ENCODE results near the gene GPR39. TPM values are rescaled to one million over a fixed set of nuclear protein-coding genes. Genes with fewer than 3 reads are reported as not detected.
A peak's percentile ranks its signal among the peaks of the same experiment; 100 is the strongest.
"Not testable (repeated sequence)": the region's sequence is repeated elsewhere in the genome, so short reads cannot be mapped to it uniquely, and the experiment has no call there.

GPR39 gene
- total and polyA plus RNA-seq, 2 donors (not counting 1 experiment from before 2014, with no cell fraction given), result 1.00 to 1.3 TPM

GRCh38 chr2:132522901-132523300 is 106.3 kb downstream of the GPR39 start:
- peak in 1 of 2 donors; percentile 30 for DNase-seq (ENCODE audit: low read depth in 2 of 2)
- Histone ChIP-seq H3K4me1 (ENCODE audit: control insufficient read depth, extremely low read depth, insufficient read depth, low read length) (no peaks in the 10 kb centered on the region), H4K20me1 (ENCODE audit: control insufficient read depth, extremely low read depth, insufficient read depth, low read length) (no peaks in the 10 kb centered on the region), H3K27ac (ENCODE audit: insufficient read depth, low read length) (no peak overlapping the region), H3K9ac (ENCODE audit: insufficient read depth, low read length) (no peak overlapping the region), H3K4me3 (replicated peaks in 1 of 4; ENCODE audit: control extremely low read depth in 1 of 4, insufficient read depth in 1 of 4, low read depth in 3 of 4, low read length in 4 of 4) (no peak overlapping the region), H3K9me3 (ENCODE audit: control insufficient read depth, insufficient read depth, low read depth, low read length) (no peaks in the 10 kb centered on the region), H3K4me2 (ENCODE audit: extremely low read depth, insufficient read depth, low read length) (no peak overlapping the region), H3K27me3 (ENCODE audit: control insufficient read depth, insufficient read depth, low read length) (no peaks in the 10 kb centered on the region), H2AFZ (ENCODE audit: low read length) (no peak overlapping the region), H3K36me3 (ENCODE audit: control insufficient read depth, insufficient read depth, low read length) (no peaks in the 10 kb centered on the region), H3K79me2 (ENCODE audit: control insufficient read depth, insufficient read depth, low read length) (no peaks in the 10 kb centered on the region)
- TF ChIP-seq, protein P1, sequence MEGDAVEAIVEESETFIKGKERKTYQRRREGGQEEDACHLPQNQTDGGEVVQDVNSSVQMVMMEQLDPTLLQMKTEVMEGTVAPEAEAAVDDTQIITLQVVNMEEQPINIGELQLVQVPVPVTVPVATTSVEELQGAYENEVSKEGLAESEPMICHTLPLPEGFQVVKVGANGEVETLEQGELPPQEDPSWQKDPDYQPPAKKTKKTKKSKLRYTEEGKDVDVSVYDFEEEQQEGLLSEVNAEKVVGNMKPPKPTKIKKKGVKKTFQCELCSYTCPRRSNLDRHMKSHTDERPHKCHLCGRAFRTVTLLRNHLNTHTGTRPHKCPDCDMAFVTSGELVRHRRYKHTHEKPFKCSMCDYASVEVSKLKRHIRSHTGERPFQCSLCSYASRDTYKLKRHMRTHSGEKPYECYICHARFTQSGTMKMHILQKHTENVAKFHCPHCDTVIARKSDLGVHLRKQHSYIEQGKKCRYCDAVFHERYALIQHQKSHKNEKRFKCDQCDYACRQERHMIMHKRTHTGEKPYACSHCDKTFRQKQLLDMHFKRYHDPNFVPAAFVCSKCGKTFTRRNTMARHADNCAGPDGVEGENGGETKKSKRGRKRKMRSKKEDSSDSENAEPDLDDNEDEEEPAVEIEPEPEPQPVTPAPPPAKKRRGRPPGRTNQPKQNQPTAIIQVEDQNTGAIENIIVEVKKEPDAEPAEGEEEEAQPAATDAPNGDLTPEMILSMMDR (conservative IDR thresholded peaks at IDR 0.05 in 1 of 2, IDR thresholded peaks at IDR 0.05 in 1 of 2; ENCODE audit: low read depth in 1 of 2, low read length in 2 of 2), result no peak
- no peak for TF ChIP-seq EZH2 (IDR thresholded peaks at IDR 0.05; ENCODE audit: low read length, missing control alignments)

DNA sequence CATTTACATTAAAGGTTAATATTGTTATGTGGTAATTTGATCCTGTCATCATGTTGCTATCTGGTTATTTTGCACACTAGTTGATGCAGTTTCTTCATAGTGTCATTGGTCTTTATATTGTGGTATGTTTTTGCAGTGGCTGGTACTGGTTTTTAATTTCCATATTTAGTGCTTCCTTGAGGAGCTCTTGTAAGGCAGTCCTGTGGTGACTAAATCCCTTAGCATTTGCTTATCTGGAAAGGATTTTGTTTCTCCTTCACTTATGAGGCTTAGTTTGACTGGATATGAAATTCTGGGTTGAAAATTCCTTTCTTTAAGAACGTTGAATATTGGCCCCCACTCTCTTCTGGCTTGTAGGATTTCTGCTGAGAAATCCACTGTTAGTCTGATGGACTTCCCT is 120.5 kb downstream of the GPR39 start:
- not testable (repeated sequence) for H3K4me1 ChIP-seq (ENCODE audit: control insufficient read depth, extremely low read depth, insufficient read depth, low read length); H3K36me3 ChIP-seq (ENCODE audit: control insufficient read depth, insufficient read depth, low read length); H3K4me2 ChIP-seq (ENCODE audit: extremely low read depth, insufficient read depth, low read length); H3K79me2 ChIP-seq (ENCODE audit: control insufficient read depth, insufficient read depth, low read length); H3K4me3 ChIP-seq (replicated peaks in 1 of 4; ENCODE audit: control extremely low read depth in 1 of 4, insufficient read depth in 1 of 4, low read depth in 3 of 4, low read length in 4 of 4); H3K27ac ChIP-seq (ENCODE audit: insufficient read depth, low read length); H3K27me3 ChIP-seq (ENCODE audit: control insufficient read depth, insufficient read depth, low read length); H4K20me1 ChIP-seq (ENCODE audit: control insufficient read depth, extremely low read depth, insufficient read depth, low read length); H3K9ac ChIP-seq (ENCODE audit: insufficient read depth, low read length); H2AFZ ChIP-seq (ENCODE audit: low read length); H3K9me3 ChIP-seq (ENCODE audit: control insufficient read depth, insufficient read depth, low read depth, low read length)
- peak in 1 of 2 donors; percentile 79 for DNase-seq (ENCODE audit: low read depth in 2 of 2)

DNA sequence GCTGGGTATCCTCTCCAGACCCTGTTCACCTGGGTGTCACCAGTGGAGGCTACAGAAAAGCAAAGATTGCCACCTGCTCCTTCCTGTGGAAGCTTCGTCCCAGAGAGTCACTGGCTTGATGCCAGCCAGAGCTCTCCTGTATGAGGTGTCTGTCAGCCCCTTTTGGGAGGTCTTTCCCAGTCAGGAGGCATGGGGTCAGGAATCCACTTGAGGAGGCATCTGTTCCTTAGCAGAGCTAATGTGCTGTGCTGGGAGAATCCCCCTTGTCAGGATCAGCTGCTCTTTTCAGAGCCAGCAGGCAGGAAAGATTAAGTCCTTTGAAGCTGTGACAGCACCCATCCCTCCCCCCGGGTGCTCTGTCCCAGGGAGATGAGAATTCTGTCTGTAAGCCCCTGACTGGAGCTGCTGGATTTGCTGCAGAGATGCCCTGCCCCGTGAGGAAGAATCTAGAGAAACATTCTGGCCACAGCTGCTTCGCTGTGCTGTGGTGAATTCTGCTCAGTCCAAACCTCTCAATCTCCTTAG is 121.8 kb downstream of the GPR39 start:
- TF ChIP-seq, protein P1 (conservative IDR thresholded peaks at IDR 0.05 in 1 of 2, IDR thresholded peaks at IDR 0.05 in 1 of 2; ENCODE audit: low read depth in 1 of 2, low read length in 2 of 2), result no peak
- TF ChIP-seq EZH2 (IDR thresholded peaks at IDR 0.05; ENCODE audit: low read length, missing control alignments), result no peak
- H3K4me2 ChIP-seq (ENCODE audit: extremely low read depth, insufficient read depth, low read length), result no peak overlapping the region

More for the DNA sequence above, 121.8 kb downstream of the GPR39 start:
- H3K4me1 ChIP-seq (ENCODE audit: control insufficient read depth, extremely low read depth, insufficient read depth, low read length), result no peaks in the 10 kb centered on the region
- H3K36me3 ChIP-seq (ENCODE audit: control insufficient read depth, insufficient read depth, low read length), result no peaks in the 10 kb centered on the region
- H4K20me1 ChIP-seq (ENCODE audit: control insufficient read depth, extremely low read depth, insufficient read depth, low read length), result no peaks in the 10 kb centered on the region
- no peak overlapping the region for H3K4me3 ChIP-seq (replicated peaks in 1 of 4; ENCODE audit: control extremely low read depth in 1 of 4, insufficient read depth in 1 of 4, low read depth in 3 of 4, low read length in 4 of 4)
- no peaks in the 10 kb centered on the region for H3K27me3 ChIP-seq (ENCODE audit: control insufficient read depth, insufficient read depth, low read length)
- no peaks in the 10 kb centered on the region for H3K79me2 ChIP-seq (ENCODE audit: control insufficient read depth, insufficient read depth, low read length)
- no peak for DNase-seq (ENCODE audit: low read depth in 2 of 2)
- H3K9me3 ChIP-seq (ENCODE audit: control insufficient read depth, insufficient read depth, low read depth, low read length), result no peaks in the 10 kb centered on the region
- no peak overlapping the region for H3K9ac ChIP-seq (ENCODE audit: insufficient read depth, low read length)
- H2AFZ ChIP-seq (ENCODE audit: low read length), result no peak overlapping the region
- H3K27ac ChIP-seq (ENCODE audit: insufficient read depth, low read length), result no peak overlapping the region
